Testis (tissue), 2 donors: ENCODE data around the gene PANX1.

Source experiments
- CTCF ChIP-seq, 3 experiments: fragments of 450-650 bp in 2 of 3; fragments of 200-600 bp in 1 of 3; sonication (generic) in 1 of 3; IDR thresholded peaks; one replicate each; pipeline ENCODE4 v1.5.1; 2016 to 2019; ENCODE audit warnings: antibody characterized with exemption in 3 of 3, mild to moderate bottlenecking in 2 of 3, moderate library complexity in 1 of 3
- POLR2A ChIP-seq: fragments of 450-650 bp; IDR thresholded peaks from one replicate; pipeline ENCODE4 v1.6.1; 2017; ENCODE audit warnings: antibody characterized with exemption, mild to moderate bottlenecking, moderate library complexity

- TF ChIP-seq CTCF (IDR thresholded peaks at IDR 0.05), result no peak
- no peak for TF ChIP-seq POLR2A
Measured at GRCh38 chr11:94212898-94213297, 84.3 kb downstream of the PANX1 start.
